H9 (cell line): ENCODE results near the gene NAA35. TPM values are rescaled to one million over a fixed set of nuclear protein-coding genes. Genes with fewer than 3 reads are reported as not detected.
"Not testable (repeated sequence)": the region's sequence is repeated elsewhere in the genome, so short reads cannot be mapped to it uniquely, and the experiment has no call there.

ENCODE experiments used
- DNase-seq: peaks from one replicate; pipeline ENCODE4 v3.0.0-alpha.2; 2017
- H2AFZ ChIP-seq: one replicate; pipeline ENCODE4 v1.6.1; 2013; ENCODE audit warnings: mild to moderate bottlenecking, low read length, control low read depth, moderate library complexity
- H2AK5ac ChIP-seq: 2 replicates; pipeline ENCODE4 v1.6.1; 2013; ENCODE audit warnings: low read length, control low read depth, mixed read lengths; ENCODE audit not compliant: insufficient read length
- H2BK120ac ChIP-seq: one replicate; pipeline ENCODE4 v1.6.1; 2013; ENCODE audit warnings: low read depth, mild to moderate bottlenecking, low read length, control low read depth, inconsistent platforms; ENCODE audit not compliant: poor library complexity, severe bottlenecking
- H2BK12ac ChIP-seq: 2 replicates; pipeline ENCODE4 v1.6.1; 2013; ENCODE audit warnings: low read length, control low read depth, mixed read lengths, low read depth; ENCODE audit not compliant: insufficient read length
- H2BK15ac ChIP-seq: 2 replicates; pipeline ENCODE4 v1.6.1; 2013; ENCODE audit warnings: low read depth, low read length, control low read depth
- H2BK20ac ChIP-seq: one replicate; pipeline ENCODE4 v1.6.1; 2013; ENCODE audit warnings: low read depth, mild to moderate bottlenecking, low read length, control low read depth, inconsistent platforms; ENCODE audit not compliant: poor library complexity, severe bottlenecking
- H2BK5ac ChIP-seq: 2 replicates; pipeline ENCODE4 v1.6.1; 2013; ENCODE audit warnings: low read length, control low read depth, mixed read lengths; ENCODE audit not compliant: insufficient read length
- H3K14ac ChIP-seq: 2 replicates; pipeline ENCODE4 v1.6.1; 2013; ENCODE audit warnings: low read length, control low read depth; ENCODE audit not compliant: insufficient read depth
- H3K18ac ChIP-seq: 2 replicates; pipeline ENCODE4 v1.6.1; 2013; ENCODE audit warnings: low read depth, mild to moderate bottlenecking, mixed read lengths, low read length, control low read depth; ENCODE audit not compliant: insufficient read length
- H3K23ac ChIP-seq: 2 replicates; pipeline ENCODE4 v1.6.1; 2013; ENCODE audit warnings: low read length, control low read depth, mixed read lengths, low read depth; ENCODE audit not compliant: insufficient read length
- H3K23me2 ChIP-seq: 2 replicates; pipeline ENCODE4 v1.6.1; 2013; ENCODE audit warnings: low read depth, mild to moderate bottlenecking, mixed read lengths, low read length, control low read depth; ENCODE audit not compliant: insufficient read length, poor library complexity, severe bottlenecking
- H3K27ac ChIP-seq: 2 replicates; pipeline ENCODE4 v1.5.1; 2013; ENCODE audit warnings: low read length, control low read depth, mixed read lengths, low read depth; ENCODE audit not compliant: insufficient read length
- H3K27me3 ChIP-seq: 2 replicates; pipeline ENCODE4 v1.6.1; 2013; ENCODE audit warnings: low read length, control low read depth, inconsistent platforms; ENCODE audit not compliant: insufficient read depth
- H3K4ac ChIP-seq: 2 replicates; pipeline ENCODE4 v1.6.1; 2013; ENCODE audit warnings: low read depth, mild to moderate bottlenecking, control low read depth, inconsistent platforms, low read length, moderate library complexity
- H3K4me1 ChIP-seq: 2 replicates; pipeline ENCODE4 v1.6.1; 2013; ENCODE audit warnings: low read length, control low read depth, inconsistent platforms; ENCODE audit not compliant: insufficient read depth
- H3K4me2 ChIP-seq: 2 replicates; pipeline ENCODE4 v1.6.1; 2013; ENCODE audit warnings: low read length, control low read depth, mixed read lengths; ENCODE audit not compliant: insufficient read length, insufficient read depth
- H3K56ac ChIP-seq: 2 replicates; pipeline ENCODE4 v1.6.1; 2013; ENCODE audit warnings: low read depth, mild to moderate bottlenecking, mixed read lengths, low read length, control low read depth; ENCODE audit not compliant: insufficient read length
- H3K79me1 ChIP-seq: 2 replicates; pipeline ENCODE4 v1.6.1; 2013; ENCODE audit warnings: low read depth, mild to moderate bottlenecking, moderate library complexity, low read length, control low read depth, inconsistent platforms; ENCODE audit not compliant: insufficient read depth, poor library complexity, severe bottlenecking
- H3K79me2 ChIP-seq: 2 replicates; pipeline ENCODE4 v1.6.1; 2013; ENCODE audit warnings: low read length, control low read depth, inconsistent platforms; ENCODE audit not compliant: insufficient read depth
- H3K9ac ChIP-seq: 2 replicates; pipeline ENCODE4 v1.6.1; 2013; ENCODE audit warnings: low read length, control low read depth, mixed read lengths; ENCODE audit not compliant: insufficient read length; ENCODE audit errors: extremely low read depth
- H3K9me3 ChIP-seq: one replicate; pipeline ENCODE4 v1.6.1; 2013; ENCODE audit warnings: low read depth, low read length, inconsistent platforms; ENCODE audit not compliant: control insufficient read depth
- H3T11ph ChIP-seq: one replicate; pipeline ENCODE4 v1.6.1; 2013; ENCODE audit warnings: mild to moderate bottlenecking, low read length, control low read depth, inconsistent platforms
- H4K20me1 ChIP-seq: one replicate; pipeline ENCODE4 v1.6.1; 2013; ENCODE audit not compliant: control insufficient read depth, insufficient read length, insufficient read depth
- H4K5ac ChIP-seq: 2 replicates; pipeline ENCODE4 v1.6.1; 2013; ENCODE audit warnings: low read depth, mild to moderate bottlenecking, mixed read lengths, low read length, control low read depth; ENCODE audit not compliant: insufficient read length
- H4K8ac ChIP-seq: replicated peaks from 2 replicates; pipeline ENCODE4 v1.6.1; 2013; ENCODE audit warnings: low read length, control low read depth, mixed read lengths, low read depth; ENCODE audit not compliant: insufficient read length
- H4K91ac ChIP-seq: 2 replicates; pipeline ENCODE4 v1.6.1; 2013; ENCODE audit warnings: low read depth, mild to moderate bottlenecking, moderate library complexity, mixed read lengths, low read length, control low read depth; ENCODE audit not compliant: insufficient read length
- H3K27ac Mint-ChIP-seq, 3 experiments: 2 replicates in 2 of 3; 3 replicates in 1 of 3; pipeline ENCODE4 v1.8.0; 2020 to 2021; ENCODE audit warnings: mixed read lengths in 3 of 3, mild to moderate bottlenecking in 1 of 3, moderate library complexity in 1 of 3
- H3K27me3 Mint-ChIP-seq: 2 replicates; pipeline ENCODE4 v1.8.0; 2021; ENCODE audit warnings: low read depth, mild to moderate bottlenecking, moderate library complexity, mixed read lengths
- H3K36me3 Mint-ChIP-seq, 3 experiments: 2 replicates in 2 of 3; 3 replicates in 1 of 3; pipeline ENCODE4 v1.8.0; 2020 to 2021; ENCODE audit warnings: low read depth in 3 of 3, mixed read lengths in 3 of 3; ENCODE audit not compliant: insufficient read depth in 1 of 3
- H3K4me1 Mint-ChIP-seq, 2 experiments: 2 replicates each; pipeline ENCODE4 v1.8.0; 2020; ENCODE audit warnings: mixed read lengths in 2 of 2
- H3K4me3 Mint-ChIP-seq, 2 experiments: 2 replicates in 1 of 2; 3 replicates in 1 of 2; pipeline ENCODE4 v1.8.0; 2020 to 2021; ENCODE audit warnings: mild to moderate bottlenecking in 2 of 2, mixed read lengths in 2 of 2, moderate library complexity in 1 of 2
- H3K9me3 Mint-ChIP-seq, 2 experiments: 2 replicates in 1 of 2; 3 replicates in 1 of 2; pipeline ENCODE4 v1.8.0; 2020; ENCODE audit warnings: mild to moderate bottlenecking in 2 of 2, mixed read lengths in 2 of 2, moderate library complexity in 1 of 2
- WGBS: extraction: QIAGEN DNeasy Blood & Tissue Kit; methylation state at CpG from one replicate; pipeline ENCODE4 v1.1.7; 2013; ENCODE audit warnings: missing lambda C conversion rate, low lambda C conversion rate, mixed read lengths; ENCODE audit not compliant: insufficient read length; ENCODE audit errors: extremely low coverage; 5-methylcytosine and 5-hydroxymethylcytosine counted together
- total RNA-seq: library from RNA; stranded (reverse); gene quantifications from 2 replicates; pipeline ENCODE4 v1.2.1, GENCODE V29; 2021
- TF ChIP-seq, protein P1 (sequence below): fragments of 200-600 bp; sonication (generic); conservative IDR thresholded peaks from 3 replicates; pipeline ENCODE4 v1.8.0; 2021; ENCODE audit warnings: antibody characterized with exemption, mild to moderate bottlenecking

NAA35 gene
- total RNA-seq, 1 experiment from 2014 or later = 38.6 TPM

DNA sequence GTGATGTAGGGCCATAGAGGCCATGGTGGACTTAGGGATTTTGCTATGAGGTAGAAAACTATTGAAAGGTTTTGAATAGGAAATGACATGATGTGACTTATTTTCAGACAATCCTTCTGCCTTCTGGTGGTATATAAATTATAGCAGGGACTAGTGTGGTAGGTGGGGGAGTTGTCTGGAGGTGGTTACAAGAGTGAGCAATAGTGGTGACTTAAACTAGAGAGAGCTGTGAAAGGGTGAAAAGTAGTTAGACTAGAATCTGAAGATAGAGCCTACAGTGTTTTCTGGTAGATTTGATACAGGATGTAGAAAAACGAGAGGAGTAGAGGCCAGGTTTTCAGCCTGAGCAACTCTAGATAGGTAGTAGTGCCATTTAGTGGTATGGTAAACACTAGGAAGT, 32.3 kb downstream of the NAA35 start:
- H3K4me3 Mint-ChIP-seq = no peak overlapping the region; a peak in 1 of 5 replicates
- Histone ChIP-seq H2BK120ac (no peak overlapping the region), H3K9ac (no peak overlapping the region), H3K14ac (no peak overlapping the region), H3K56ac (no peak overlapping the region), H2BK12ac (no peak overlapping the region), H3K27ac (no peak overlapping the region), H4K8ac (no peak overlapping the region), H2AK5ac (no peak overlapping the region), H4K5ac (no peak overlapping the region), H3K23me2 (no peaks in the 10 kb centered on the region), H3K23ac (no peak overlapping the region), H3K18ac (no peak overlapping the region), H3K9me3 (no peaks in the 10 kb centered on the region), H3K79me1 (peaks cover 3% of the 10 kb centered on the region), H3K27me3 (no peaks in the 10 kb centered on the region), H2BK20ac (no peak overlapping the region), H2BK5ac (no peak overlapping the region), H4K91ac (no peak overlapping the region), H3T11ph (no peak overlapping the region), H4K20me1 (no peaks in the 10 kb centered on the region), H3K4me1 (no peaks in the 10 kb centered on the region), H2BK15ac (no peak overlapping the region), H3K4ac (no peak overlapping the region), H3K79me2 (no peaks in the 10 kb centered on the region), H2AFZ (no peak overlapping the region), H3K4me2 (no peak overlapping the region)
- peak overlapping the region; percentile 1 to 44 (median 28); a peak in 5 of 7 replicates for H3K27ac Mint-ChIP-seq
- H3K9me3 Mint-ChIP-seq = no peaks in the 10 kb centered on the region
- TF ChIP-seq, protein P1, sequence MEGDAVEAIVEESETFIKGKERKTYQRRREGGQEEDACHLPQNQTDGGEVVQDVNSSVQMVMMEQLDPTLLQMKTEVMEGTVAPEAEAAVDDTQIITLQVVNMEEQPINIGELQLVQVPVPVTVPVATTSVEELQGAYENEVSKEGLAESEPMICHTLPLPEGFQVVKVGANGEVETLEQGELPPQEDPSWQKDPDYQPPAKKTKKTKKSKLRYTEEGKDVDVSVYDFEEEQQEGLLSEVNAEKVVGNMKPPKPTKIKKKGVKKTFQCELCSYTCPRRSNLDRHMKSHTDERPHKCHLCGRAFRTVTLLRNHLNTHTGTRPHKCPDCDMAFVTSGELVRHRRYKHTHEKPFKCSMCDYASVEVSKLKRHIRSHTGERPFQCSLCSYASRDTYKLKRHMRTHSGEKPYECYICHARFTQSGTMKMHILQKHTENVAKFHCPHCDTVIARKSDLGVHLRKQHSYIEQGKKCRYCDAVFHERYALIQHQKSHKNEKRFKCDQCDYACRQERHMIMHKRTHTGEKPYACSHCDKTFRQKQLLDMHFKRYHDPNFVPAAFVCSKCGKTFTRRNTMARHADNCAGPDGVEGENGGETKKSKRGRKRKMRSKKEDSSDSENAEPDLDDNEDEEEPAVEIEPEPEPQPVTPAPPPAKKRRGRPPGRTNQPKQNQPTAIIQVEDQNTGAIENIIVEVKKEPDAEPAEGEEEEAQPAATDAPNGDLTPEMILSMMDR = no peak
- H3K36me3 Mint-ChIP-seq = peaks cover 11 to 55% (median 49%) of the 10 kb centered on the region in 3 experiments; a peak in 5 of 7 replicates
- no peaks in the 10 kb centered on the region; a peak in 1 of 4 replicates for H3K4me1 Mint-ChIP-seq
- DNase-seq = no peak
- WGBS = no CpG with 5 or more reads among the region's 1 CpG
- H3K27me3 Mint-ChIP-seq = no peaks in the 10 kb centered on the region

DNA sequence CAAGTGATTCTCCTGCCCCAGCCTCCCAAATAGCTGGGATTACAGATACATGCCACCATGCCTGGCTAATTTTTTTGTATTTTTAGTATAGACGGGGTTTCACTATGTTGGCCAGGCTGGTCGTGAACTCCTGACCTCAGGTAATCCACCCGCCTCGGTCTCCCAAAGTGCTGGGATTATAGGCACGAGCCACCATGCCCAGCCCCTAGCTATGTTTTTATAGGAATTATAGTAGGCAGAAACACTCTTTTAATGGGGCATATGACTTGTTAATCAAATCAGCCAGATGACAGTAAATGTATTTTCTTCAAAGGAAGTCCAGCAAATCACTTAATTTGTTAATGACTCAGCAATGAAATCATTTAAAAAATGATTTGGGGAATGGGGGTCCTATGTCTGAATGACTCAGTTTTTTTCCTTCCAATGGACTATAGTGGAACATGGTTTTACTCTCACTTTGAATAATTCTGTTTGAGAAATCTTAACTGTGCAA, 33.2 kb downstream of the NAA35 start:
- not testable (repeated sequence) for H2BK12ac ChIP-seq, H3K4me1 ChIP-seq, H3K9me3 Mint-ChIP-seq, H3K23ac ChIP-seq, H3K4me1 Mint-ChIP-seq, H3K18ac ChIP-seq, DNase-seq, H3T11ph ChIP-seq, H3K27ac Mint-ChIP-seq, H3K4me3 Mint-ChIP-seq, H3K27ac ChIP-seq, H3K79me2 ChIP-seq, H4K91ac ChIP-seq, H2BK120ac ChIP-seq, H3K27me3 ChIP-seq, H3K4ac ChIP-seq, H3K14ac ChIP-seq, H3K79me1 ChIP-seq, H2AFZ ChIP-seq, H2BK5ac ChIP-seq, H2AK5ac ChIP-seq, H3K9ac ChIP-seq, H2BK20ac ChIP-seq, H4K8ac ChIP-seq, H3K4me2 ChIP-seq, H3K9me3 ChIP-seq, H3K27me3 Mint-ChIP-seq, H3K56ac ChIP-seq, H4K20me1 ChIP-seq, H4K5ac ChIP-seq, H3K23me2 ChIP-seq, H2BK15ac ChIP-seq
- peaks cover 11 to 58% (median 52%) of the 10 kb centered on the region in 3 experiments; a peak in 5 of 7 replicates for H3K36me3 Mint-ChIP-seq
- no CpG with 5 or more reads among the region's 5 CpGs for WGBS
